ELF-1 (cell line): ENCODE results near the gene XRCC1.
A peak's percentile ranks its signal among the peaks of the same experiment; 100 is the strongest.
"Not testable (repeated sequence)": the region's sequence is repeated elsewhere in the genome, so short reads cannot be mapped to it uniquely, and the experiment has no call there.

Experiments used
- DNase-seq: peaks from one replicate; pipeline ENCODE4 v3.0.0-alpha.2; 2016; ENCODE audit warnings: low read depth, low spot score

XRCC1 gene

DNA sequence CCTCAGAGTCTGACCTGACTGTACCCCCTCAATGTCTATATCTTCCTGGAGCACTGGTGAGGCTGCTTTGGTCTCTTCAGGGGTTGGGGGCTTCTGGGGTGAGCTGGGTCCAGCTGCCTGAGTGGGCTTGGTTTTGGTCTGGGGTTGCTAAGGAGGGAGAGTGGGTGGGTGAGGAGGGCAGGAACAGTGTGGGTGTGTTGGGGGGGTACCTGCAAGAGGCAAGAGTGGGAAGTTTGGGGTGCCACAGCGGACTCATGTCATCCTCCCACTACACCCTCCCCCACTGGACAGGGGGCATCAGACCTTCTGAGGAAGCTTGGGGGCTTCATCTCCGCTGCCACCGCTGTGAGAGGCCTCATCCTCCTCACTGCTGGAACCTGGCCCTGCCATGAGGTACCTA is 28.7 kb downstream of the XRCC1 start:
- DNase-seq, result no peak

DNA sequence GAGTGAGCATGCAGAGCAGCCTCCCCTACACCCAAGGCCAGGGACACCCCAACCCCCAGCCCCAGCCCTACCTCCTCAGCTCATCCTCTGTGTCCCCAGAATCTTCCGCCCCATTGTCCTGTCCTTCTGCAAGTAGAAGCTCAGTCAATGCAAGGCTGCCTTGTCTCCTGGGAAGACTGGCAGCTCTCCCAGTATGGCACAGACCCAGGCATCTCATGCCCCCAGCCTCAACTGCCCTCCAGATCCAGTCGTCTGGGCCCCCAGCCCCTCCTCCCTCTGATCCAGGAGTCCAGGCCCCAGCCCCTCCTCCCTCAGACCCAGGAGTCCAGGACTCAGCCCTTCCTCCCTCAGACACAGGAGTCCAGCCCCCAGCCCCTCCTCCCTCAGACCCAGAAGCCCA is 29.3 kb downstream of the XRCC1 start:
- DNase-seq, result no peak

- DNase-seq, result no peak
Observed at GRCh38 chr19:43545276-43545675, 30.1 kb downstream of the XRCC1 start.

- DNase-seq, result no peak
Observed at GRCh38 chr19:43544077-43544476, 31.2 kb downstream of the XRCC1 start.

- no peak for DNase-seq
Observed at GRCh38 chr19:43541920-43542650, 33.2 kb downstream of the XRCC1 start.

DNA sequence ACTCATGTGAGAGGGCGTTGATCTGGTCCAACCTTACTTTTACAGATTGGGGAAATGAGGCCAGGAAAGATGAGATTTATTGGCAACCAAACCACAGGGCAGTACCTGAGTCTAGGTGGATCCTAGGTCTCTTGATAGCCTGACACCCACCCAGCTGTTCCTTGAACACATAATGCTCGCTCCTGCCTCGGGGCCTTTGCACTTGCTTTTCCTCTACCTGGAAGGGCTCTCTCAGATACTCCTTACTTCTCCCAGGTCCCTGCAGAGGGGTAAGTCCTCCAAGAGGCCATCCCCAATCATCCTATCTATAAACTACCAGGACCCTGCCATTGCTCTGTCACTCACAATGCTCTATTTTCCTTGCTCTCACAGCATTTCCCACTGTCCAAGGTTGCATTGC is 34.9 kb downstream of the XRCC1 start:
- DNase-seq, result no peak

GRCh38 chr19:43538922-43539321 is 36.4 kb downstream of the XRCC1 start:
- no peak for DNase-seq

DNA sequence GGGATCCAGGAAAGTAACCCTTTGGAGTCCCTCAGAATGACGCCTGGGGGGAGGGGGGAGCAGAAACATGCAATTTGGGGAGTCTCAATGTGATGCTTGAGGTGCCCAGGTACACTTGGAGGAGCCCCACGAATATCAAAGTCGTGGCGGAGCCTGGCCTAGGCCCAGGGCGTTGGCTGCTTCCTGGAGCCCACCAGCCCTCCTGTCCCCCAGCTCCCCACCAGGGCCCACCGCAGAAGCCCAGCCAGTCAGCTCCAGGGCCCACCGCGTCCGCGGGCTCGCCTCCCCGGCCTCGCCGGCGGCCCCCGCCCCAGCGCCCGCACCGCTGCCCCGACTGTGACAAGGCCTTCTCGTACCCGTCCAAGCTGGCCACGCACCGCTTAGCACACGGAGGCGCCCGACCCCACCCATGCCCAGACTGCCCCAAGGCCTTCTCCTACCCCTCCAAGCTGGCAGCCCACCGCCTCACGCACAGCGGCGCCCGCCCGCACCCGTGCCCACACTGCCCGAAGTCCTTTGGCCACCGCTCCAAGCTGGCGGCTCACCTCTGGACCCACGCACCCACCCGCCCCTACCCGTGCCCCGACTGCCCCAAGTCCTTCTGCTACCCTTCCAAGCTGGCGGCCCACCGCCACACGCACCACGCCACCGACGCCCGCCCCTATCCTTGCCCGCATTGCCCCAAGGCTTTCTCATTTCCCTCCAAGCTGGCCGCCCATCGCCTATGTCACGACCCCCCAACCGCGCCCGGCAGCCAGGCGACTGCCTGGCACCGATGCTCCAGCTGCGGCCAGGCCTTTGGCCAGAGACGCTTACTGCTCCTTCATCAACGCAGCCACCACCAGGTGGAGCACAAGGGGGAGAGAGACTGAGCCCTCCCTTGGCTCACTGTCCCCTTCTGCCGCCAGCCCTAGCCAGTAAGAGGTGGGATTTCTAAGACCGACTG is 40.2 kb downstream of the XRCC1 start:
- peak; percentile 89 for DNase-seq

DNA sequence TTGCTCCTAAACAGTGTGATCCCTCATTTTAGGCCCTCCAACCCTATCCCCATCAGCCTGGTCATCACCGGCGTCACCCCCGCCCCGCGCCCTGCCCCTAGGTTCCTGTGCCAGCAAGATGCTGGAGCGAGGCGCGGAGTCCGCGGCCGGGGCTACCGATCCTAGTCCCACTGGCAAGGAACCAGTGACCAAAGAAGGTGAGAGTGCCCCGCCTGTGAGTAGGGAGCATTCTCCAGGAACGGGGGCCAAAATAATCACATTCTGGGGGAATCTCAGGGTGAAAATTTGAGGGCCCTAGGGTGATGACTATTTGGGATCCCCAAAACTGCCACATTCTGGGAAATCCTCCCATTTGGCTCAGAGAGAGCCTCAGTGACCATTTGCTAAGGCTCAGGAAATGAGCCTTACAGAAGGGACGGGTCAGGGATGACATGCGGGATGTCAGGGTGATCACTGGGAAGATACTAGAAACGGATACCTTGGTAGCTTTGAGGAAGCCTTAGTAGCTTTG is 41.0 kb downstream of the XRCC1 start:
- no peak for DNase-seq

DNA sequence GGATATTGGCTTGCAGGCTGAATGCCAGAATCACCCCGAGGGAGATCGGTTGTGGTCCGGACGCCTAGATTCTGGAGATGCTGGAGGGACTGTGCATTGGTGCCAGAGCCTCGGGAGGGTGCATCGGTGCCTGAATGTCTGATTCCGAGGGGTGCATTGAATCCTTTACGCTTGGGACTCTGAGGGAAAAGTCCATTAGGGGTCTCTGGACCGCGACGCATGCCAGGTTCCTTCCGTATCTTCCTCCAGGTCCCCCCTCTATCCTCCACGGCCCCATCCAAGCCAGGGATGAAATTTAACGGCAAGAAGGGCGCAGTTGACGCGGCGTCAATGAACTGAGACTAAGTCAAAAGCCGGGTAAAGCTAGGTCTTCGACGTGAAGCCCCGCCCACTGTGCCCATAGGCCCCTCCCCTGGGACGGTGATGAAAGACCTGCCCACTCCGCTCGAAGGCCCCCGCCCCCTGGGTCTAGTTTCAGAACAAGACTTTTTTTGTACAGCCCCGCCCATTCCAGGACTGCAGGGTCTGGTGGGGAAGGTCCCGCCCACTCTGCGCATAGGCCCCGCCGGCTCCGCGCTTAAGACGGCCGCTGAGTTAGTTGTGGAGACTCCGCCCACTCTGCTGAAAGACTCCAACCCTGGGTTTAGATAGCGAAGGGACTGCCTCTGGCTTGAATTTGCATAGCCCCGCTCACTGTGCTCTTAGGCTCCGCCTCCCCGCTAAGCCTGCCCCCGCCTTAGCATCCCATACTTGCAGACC is 41.6 kb downstream of the XRCC1 start:
- DNase-seq, result peak; percentile 100

- peak; percentile 99 for DNase-seq
Observed at GRCh38 chr19:43532962-43533545, 42.3 kb downstream of the XRCC1 start, which contains the start of gene ZNF575. TSS of gene ZNF575 (plus strand) at chr19:43533188. CDS start at chr19:43534423, 1,235 bp downstream.

DNA sequence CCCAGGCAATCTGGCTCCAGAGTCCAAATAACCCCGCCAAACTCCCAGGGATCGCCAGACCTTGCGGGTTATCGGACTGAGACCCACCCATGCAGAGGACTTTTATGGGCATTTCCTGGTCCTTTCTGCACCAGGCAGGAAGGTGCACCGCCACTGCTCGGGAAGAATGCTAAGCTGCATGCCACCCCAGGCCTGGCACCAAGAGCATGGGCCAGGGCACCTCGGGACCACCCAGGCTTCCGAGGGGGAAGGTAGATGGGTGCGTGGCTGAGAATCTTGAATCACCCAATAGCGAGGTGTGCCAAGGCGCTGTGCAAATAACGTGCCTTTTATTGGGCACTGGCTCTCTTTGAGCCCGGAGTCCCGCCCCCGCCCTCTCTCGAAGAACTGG is 42.8 kb downstream of the XRCC1 start:
- no peak for DNase-seq

- DNase-seq, result no peak
Observed at GRCh38 chr19:43527860-43528622, 47.3 kb downstream of the XRCC1 start.

- peak; percentile 62 for DNase-seq
Observed at GRCh38 chr19:43526884-43527859, 48.2 kb downstream of the XRCC1 start, which contains the start of gene ETHE1. TSS of gene ETHE1 (minus strand) at chr19:43527201. CDS start at chr19:43527177, 24 bp downstream.

- DNase-seq, result peak; percentile 41
Observed at GRCh38 chr19:43525836-43526771, 49.2 kb downstream of the XRCC1 start.

DNA sequence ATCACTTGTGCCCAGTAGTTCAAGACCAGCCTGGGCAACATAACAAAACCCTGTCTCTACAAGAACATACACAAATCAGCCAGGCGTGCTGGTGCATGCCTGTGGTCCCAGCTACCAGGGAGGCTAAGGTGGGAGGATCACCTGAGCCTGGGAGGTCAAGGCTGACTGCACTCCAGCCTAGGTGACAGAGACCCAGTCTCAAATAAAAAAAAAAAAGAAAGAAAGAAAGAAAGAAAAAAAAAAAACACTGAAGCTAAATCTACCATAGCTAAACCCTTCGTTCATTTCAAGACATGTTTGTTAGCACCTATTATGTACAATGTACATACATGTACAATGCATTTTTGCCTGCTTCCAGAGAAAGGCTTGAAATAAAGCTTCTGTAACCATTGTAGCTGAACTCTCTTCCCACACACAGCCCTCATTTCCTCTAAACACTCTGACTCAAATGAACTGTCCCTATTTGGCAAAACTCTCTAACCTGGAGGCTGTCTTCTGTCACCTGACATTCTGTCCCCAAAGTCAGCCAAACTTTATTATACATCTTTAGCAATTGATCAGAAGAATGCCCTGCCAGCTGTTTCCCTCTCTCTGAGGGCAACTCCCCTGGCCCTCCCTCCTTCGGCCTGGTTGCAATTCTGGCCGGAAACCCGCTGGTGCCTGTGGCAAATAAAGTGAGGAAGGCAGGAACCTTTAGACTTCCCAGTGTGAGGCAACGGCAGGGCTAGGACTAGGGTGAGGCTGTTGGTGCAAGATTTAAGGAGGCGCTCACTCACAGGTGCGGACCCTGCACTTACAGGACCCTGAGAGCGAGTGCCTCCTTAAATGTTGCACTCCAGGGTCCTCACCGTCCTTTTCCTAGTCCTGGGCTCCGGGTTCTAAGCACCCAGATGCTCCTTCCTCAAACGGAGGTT is 50.1 kb downstream of the XRCC1 start:
- peak; percentile 77 for DNase-seq

DNA sequence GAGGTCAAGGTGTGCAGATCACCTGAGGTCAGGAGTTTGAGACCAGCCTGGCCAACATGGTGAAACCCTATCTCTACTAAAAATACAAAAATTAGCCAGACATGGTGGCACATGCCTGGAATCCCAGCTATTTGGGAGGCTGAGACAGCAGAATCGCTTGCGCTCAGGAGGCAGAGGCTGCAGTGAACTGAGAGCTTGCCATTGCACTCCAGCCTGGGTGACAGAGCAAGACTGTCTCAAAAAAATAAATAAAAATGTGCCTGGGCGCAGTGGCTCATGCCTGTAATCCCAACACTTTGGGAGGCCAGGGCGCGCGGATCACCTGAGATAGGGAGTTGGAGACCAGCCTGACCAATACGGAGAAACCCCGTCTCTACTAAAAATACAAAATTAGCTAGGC is 51.6 kb downstream of the XRCC1 start:
- DNase-seq, result not testable (repeated sequence)
